HEK293 (cell line): ENCODE results near the gene PIP.
"Not testable (repeated sequence)": the region's sequence is repeated elsewhere in the genome, so short reads cannot be mapped to it uniquely, and the experiment has no call there.

Experiments used
- CTCF ChIA-PET: fragments of 350-600 bp; formaldehyde crosslinking; extraction: SDS; loops from one replicate; lab custom pipeline; 2021; ENCODE audit warnings: antibody characterized with exemption; lab: Yijun Ruan, JAX
- POLR2A ChIA-PET: fragments of 300-600 bp; formaldehyde crosslinking; extraction: SDS; loops from one replicate; lab custom pipeline; 2020; ENCODE audit warnings: antibody characterized with exemption, inconsistent platforms; lab: Yijun Ruan, JAX
- H3K27ac ChIP-seq: fragments of 200-500 bp; sonication (Bioruptor generic); 2 replicates; pipeline ENCODE4 v1.5.1; 2014; ENCODE audit warnings: low read depth, low read length, control low read depth, inconsistent platforms; ENCODE audit errors: extremely low read depth
- H3K36me3 ChIP-seq, 2 experiments: fragments of 200-500 bp in 1 of 2; sonication (Bioruptor generic) in 1 of 2; 1 replicate in 1 of 2; 2 replicates in 1 of 2; pipeline ENCODE4 v1.5.1; 2014 to 2017; ENCODE audit warnings: inconsistent platforms in 2 of 2, low read length in 2 of 2; ENCODE audit not compliant: control insufficient read depth in 2 of 2, insufficient read depth in 1 of 2
- H3K4me1 ChIP-seq: fragments of 200-500 bp; sonication (Bioruptor generic); 2 replicates; pipeline ENCODE4 v1.5.1; 2014; ENCODE audit warnings: mild to moderate bottlenecking, low read length, inconsistent platforms; ENCODE audit not compliant: control insufficient read depth, insufficient read depth
- H3K4me3 ChIP-seq: 2 replicates; pipeline ENCODE4 v1.5.1; 2011; ENCODE audit warnings: low read depth, mild to moderate bottlenecking, control low read depth, low read length, moderate library complexity
- H3K9me3 ChIP-seq: fragments of 200-500 bp; sonication (Bioruptor generic); 2 replicates; pipeline ENCODE4 v1.5.1; 2014; ENCODE audit warnings: low read depth, low read length, inconsistent platforms; ENCODE audit not compliant: control insufficient read depth, insufficient read depth
- GLIS1 ChIP-seq: fragments of 450-650 bp; formaldehyde crosslinking; IDR thresholded peaks from 2 replicates; pipeline ENCODE4 v1.5.1; 2016; ENCODE audit warnings: missing biosample characterization, missing genetic modification characterization
- HOXA7 ChIP-seq: sonication (generic); formaldehyde crosslinking; IDR thresholded peaks from 2 replicates; pipeline ENCODE4 v1.8.1; 2022; ENCODE audit warnings: missing genetic modification reagents, borderline replicate concordance
- MYNN ChIP-seq: fragments of 450-650 bp; formaldehyde crosslinking; IDR thresholded peaks from 2 replicates; pipeline ENCODE4 v1.5.1; 2016; ENCODE audit warnings: missing biosample characterization, missing genetic modification characterization, borderline replicate concordance
- PBX3 ChIP-seq: sonication (generic); formaldehyde crosslinking; IDR thresholded peaks from 2 replicates; pipeline ENCODE4 v1.8.1; 2022; ENCODE audit warnings: mild to moderate bottlenecking, moderate library complexity, missing genetic modification reagents
- SETDB1 ChIP-seq: IDR thresholded peaks from one replicate; pipeline ENCODE4 v1.6.1; 2017; ENCODE audit warnings: mild to moderate bottlenecking, low read length, moderate library complexity, mixed read lengths; ENCODE audit not compliant: insufficient read length
- ZBTB7A ChIP-seq: fragments of 450-650 bp; formaldehyde crosslinking; IDR thresholded peaks from 2 replicates; pipeline ENCODE4 v1.5.1; 2016; ENCODE audit warnings: low read depth, missing biosample characterization, missing genetic modification characterization
- ZNF146 ChIP-seq: fragments of 450-650 bp; formaldehyde crosslinking; IDR thresholded peaks from 2 replicates; pipeline ENCODE4 v1.5.1; 2016; ENCODE audit warnings: missing biosample characterization, missing genetic modification characterization
- ZNF202 ChIP-seq: fragments of 450-650 bp; formaldehyde crosslinking; IDR thresholded peaks from 2 replicates; pipeline ENCODE4 v1.5.1; 2016; ENCODE audit warnings: missing biosample characterization, missing genetic modification characterization, borderline replicate concordance
- ZNF23 ChIP-seq: fragments of 450-650 bp; formaldehyde crosslinking; IDR thresholded peaks from 2 replicates; pipeline ENCODE4 v1.5.1; 2016; ENCODE audit warnings: missing biosample characterization, missing genetic modification characterization, borderline replicate concordance
- ZNF292 ChIP-seq: fragments of 450-650 bp; formaldehyde crosslinking; IDR thresholded peaks from 2 replicates; pipeline ENCODE4 v1.5.1; 2016; ENCODE audit warnings: low read depth, missing biosample characterization, missing genetic modification characterization, borderline replicate concordance
- ZNF350 ChIP-seq: fragments of 450-650 bp; formaldehyde crosslinking; IDR thresholded peaks from 2 replicates; pipeline ENCODE4 v1.5.0; 2017; ENCODE audit warnings: missing biosample characterization, mild to moderate bottlenecking, missing genetic modification characterization
- ZNF561 ChIP-seq: fragments of 450-650 bp; IDR thresholded peaks from 2 replicates; pipeline ENCODE4 v1.5.1; 2018; ENCODE audit warnings: missing biosample characterization, missing genetic modification characterization, borderline replicate concordance
- ZNF585B ChIP-seq: fragments of 450-650 bp; formaldehyde crosslinking; IDR thresholded peaks from 2 replicates; pipeline ENCODE4 v1.5.1; 2016; ENCODE audit warnings: missing biosample characterization, missing genetic modification characterization
- ZNF629 ChIP-seq: fragments of 450-650 bp; formaldehyde crosslinking; IDR thresholded peaks from 2 replicates; pipeline ENCODE4 v1.5.1; 2017; ENCODE audit warnings: missing biosample characterization, missing genetic modification characterization
- TF ChIP-seq, protein P1 (sequence below): fragments of 450-650 bp; formaldehyde crosslinking; IDR thresholded peaks from 2 replicates; pipeline ENCODE4 v1.5.1; 2016; ENCODE audit warnings: missing biosample characterization, missing genetic modification characterization
- TF ChIP-seq, protein P2 (sequence below): fragments of 450-650 bp; formaldehyde crosslinking; IDR thresholded peaks from 2 replicates; pipeline ENCODE4 v1.5.1; 2016; ENCODE audit warnings: missing biosample characterization, missing genetic modification characterization

PIP gene

DNA sequence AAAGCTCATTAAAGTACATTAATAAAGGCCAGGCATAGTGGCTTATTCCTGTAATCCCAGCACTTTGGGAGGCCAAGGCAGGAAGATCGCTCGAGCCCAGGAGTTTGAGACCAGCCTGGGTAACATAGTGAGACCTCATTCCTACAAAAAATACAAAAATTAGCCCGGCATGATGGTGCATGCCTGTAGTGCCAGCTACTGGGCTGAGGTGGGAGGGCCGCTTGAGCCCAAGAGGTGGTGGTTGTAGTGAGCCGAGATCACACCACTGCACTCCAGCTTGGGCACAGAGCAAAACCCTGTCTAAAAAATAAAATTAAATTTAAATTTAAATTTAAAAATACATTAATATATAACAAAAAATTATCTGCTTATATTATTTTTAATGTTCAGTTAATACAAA, 44.3 kb downstream of the PIP start:
- Histone ChIP-seq H3K4me1 (no peaks in the 10 kb centered on the region), H3K9me3 (no peaks in the 10 kb centered on the region), H3K36me3 (no peaks in the 10 kb centered on the region), H3K4me3 (no peak overlapping the region), H3K27ac (no peak overlapping the region)
- TF ChIP-seq ZBTB7A (no peak), ZNF350 (tag by site-specific recombination) (no peak), ZNF561 (tag by site-specific recombination) (no peak), ZNF23 (tag by site-specific recombination) (no peak), MYNN (no peak), ZNF202 (no peak), GLIS1 (no peak), PBX3 (CRISPR knock-in tag) (no peak), ZNF292 (tag by site-specific recombination) (no peak), ZNF629 (tag by site-specific recombination) (no peak), HOXA7 (CRISPR knock-in tag) (no peak)
- TF ChIP-seq, protein P1, sequence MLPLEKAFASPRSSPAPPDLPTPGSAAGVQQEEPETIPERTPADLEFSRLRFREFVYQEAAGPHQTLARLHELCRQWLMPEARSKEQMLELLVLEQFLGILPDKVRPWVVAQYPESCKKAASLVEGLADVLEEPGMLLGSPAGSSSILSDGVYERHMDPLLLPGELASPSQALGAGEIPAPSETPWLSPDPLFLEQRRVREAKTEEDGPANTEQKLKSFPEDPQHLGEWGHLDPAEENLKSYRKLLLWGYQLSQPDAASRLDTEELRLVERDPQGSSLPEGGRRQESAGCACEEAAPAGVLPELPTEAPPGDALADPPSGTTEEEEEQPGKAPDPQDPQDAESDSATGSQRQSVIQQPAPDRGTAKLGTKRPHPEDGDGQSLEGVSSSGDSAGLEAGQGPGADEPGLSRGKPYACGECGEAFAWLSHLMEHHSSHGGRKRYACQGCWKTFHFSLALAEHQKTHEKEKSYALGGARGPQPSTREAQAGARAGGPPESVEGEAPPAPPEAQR = no peak
- TF ChIP-seq, protein P2, sequence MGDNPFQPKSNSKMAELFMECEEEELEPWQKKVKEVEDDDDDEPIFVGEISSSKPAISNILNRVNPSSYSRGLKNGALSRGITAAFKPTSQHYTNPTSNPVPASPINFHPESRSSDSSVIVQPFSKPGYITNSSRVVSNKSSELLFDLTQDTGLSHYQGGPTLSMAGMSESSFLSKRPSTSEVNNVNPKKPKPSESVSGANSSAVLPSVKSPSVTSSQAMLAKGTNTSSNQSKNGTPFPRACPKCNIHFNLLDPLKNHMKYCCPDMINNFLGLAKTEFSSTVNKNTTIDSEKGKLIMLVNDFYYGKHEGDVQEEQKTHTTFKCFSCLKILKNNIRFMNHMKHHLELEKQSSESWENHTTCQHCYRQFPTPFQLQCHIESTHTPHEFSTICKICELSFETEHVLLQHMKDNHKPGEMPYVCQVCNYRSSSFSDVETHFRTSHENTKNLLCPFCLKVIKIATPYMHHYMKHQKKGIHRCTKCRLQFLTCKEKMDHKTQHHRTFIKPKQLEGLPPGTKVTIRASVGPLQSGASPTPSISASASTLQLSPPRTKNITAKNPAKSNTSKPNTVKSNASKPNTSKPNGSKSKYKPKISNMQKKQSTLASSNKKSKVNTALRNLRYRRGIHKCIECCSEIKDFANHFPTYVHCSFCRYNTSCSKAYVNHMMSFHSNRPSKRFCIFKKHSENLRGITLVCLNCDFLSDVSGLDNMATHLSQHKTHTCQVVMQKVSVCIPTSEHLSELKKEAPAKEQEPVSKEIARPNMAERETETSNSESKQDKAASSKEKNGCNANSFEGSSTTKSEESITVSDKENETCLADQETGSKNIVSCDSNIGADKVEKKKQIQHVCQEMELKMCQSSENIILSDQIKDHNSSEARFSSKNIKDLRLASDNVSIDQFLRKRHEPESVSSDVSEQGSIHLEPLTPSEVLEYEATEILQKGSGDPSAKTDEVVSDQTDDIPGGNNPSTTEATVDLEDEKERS (tag by site-specific recombination) = no peak
- ChIA-PET POLR2A (no interaction called here), CTCF (no interaction called here)

DNA sequence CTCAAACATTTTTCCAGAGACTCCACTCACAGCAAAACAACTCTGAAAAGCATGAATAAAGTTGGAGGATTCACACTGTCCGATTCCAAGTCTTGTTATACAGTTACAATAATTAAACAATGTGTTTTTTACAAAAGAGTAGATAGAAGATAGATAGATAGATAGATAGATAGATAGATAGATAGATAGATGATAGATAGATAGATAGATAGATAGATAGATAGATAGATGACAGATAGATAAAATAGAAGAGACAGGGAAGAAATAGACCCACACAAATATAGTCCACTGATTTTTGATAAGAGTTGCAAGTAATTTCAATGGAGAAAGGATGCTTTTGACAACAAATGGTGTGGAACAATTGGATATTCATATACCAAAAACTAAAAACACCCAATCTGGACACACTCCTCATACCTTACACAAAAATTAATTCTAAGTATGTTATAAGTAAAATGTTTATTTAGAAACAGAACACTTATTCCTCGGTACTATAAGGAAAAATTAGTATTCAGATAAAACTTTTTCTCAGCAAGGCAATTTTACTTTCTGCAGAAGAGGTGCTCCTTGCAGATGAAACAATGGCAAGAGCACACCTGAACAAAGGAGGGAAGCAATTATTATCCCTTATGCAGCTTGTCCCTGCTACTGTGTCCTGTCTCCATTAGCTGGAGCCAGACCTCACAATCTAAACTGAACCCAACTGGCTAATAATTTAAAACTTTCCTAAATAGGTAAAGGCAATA, 45.7 kb downstream of the PIP start:
- POLR2A ChIA-PET = no interaction called here

DNA sequence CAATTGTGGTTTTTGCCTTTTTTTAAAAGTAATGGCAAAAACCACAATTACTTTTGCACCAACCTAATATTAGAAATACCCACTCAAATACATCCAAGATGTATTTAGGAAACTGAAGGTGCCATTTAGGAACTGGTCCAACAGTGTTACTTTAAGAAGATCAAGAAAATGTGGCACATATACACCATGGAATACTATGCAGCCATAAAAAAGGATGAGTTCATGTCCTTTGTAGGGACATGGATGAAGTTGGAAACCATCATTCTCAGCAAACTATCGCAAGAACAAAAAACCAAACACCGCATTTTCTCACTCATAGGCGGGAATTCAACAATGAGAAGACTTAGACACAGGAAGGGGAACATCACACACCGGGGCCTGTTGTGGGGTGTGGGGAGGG, 48.9 kb downstream of the PIP start:
- H3K4me3 ChIP-seq, H3K27ac ChIP-seq, H3K36me3 ChIP-seq, H3K9me3 ChIP-seq, H3K4me1 ChIP-seq, POLR2A ChIA-PET: not testable (repeated sequence)
- TF ChIP-seq ZNF146 (tag by site-specific recombination) = peak; percentile 53; the same call in 1 of the 2 replicates
- TF ChIP-seq, all 188 proteins: peak for 1; not testable (repeated sequence) for 187
- CTCF ChIA-PET = not testable (repeated sequence)

More for the DNA sequence above, 45.7 kb downstream of the PIP start:
- no peak overlapping the region for H3K4me3 ChIP-seq
- H3K27ac ChIP-seq = no peak overlapping the region
- CTCF ChIA-PET = no interaction called here
- peak; percentile 95 for TF ChIP-seq SETDB1
- no peak for TF ChIP-seq ZNF585B (tag by site-specific recombination)
- H3K36me3 ChIP-seq = no peaks in the 10 kb centered on the region
- H3K4me1 ChIP-seq = no peaks in the 10 kb centered on the region
- no peaks in the 10 kb centered on the region for H3K9me3 ChIP-seq
